Adipocyte (in vitro differentiated cells): ENCODE measurements around the gene ZNF574.
A peak's percentile ranks its signal among the peaks of the same experiment; 100 is the strongest.

Experiments used
- DNase-seq: peaks from one replicate; pipeline ENCODE4 v3.0.0-alpha.2; 2015; ENCODE audit warnings: low read depth
- H3K27me3 ChIP-seq: replicated peaks from 2 replicates; pipeline ENCODE4 v1.7.0; 2013; ENCODE audit warnings: mild to moderate bottlenecking, low read length, moderate library complexity; ENCODE audit not compliant: control insufficient read depth, insufficient read depth
- H3K36me3 ChIP-seq: 2 replicates; pipeline ENCODE4 v1.7.0; 2013; ENCODE audit warnings: low read length, mild to moderate bottlenecking, moderate library complexity; ENCODE audit not compliant: control insufficient read depth, insufficient read depth, severe bottlenecking
- H3K4me1 ChIP-seq: 2 replicates; pipeline ENCODE4 v1.7.0; 2013; ENCODE audit warnings: mild to moderate bottlenecking, low read length, moderate library complexity; ENCODE audit not compliant: control insufficient read depth, insufficient read depth
- H3K4me3 ChIP-seq: 2 replicates; pipeline ENCODE4 v1.7.0; 2013; ENCODE audit warnings: mild to moderate bottlenecking, low read length, moderate library complexity
- H3K9ac ChIP-seq: 2 replicates; pipeline ENCODE4 v1.7.0; 2013; ENCODE audit warnings: mild to moderate bottlenecking, low read length, moderate library complexity
- H3K9me3 ChIP-seq: 2 replicates; pipeline ENCODE4 v1.7.0; 2013; ENCODE audit warnings: mild to moderate bottlenecking, low read length, moderate library complexity; ENCODE audit not compliant: control insufficient read depth

Gene ZNF574

GRCh38 chr19:42042455-42043170 is 33.4 kb upstream of the ZNF574 start:
- no peak for DNase-seq
- no peak overlapping the region for H3K9ac ChIP-seq
- no peaks in the 10 kb centered on the region for H3K9me3 ChIP-seq
- no peaks in the 10 kb centered on the region for H3K36me3 ChIP-seq
- H3K27me3 ChIP-seq, result peaks cover 46% of the 10 kb centered on the region
- no peaks in the 10 kb centered on the region for H3K4me1 ChIP-seq
- no peak overlapping the region for H3K4me3 ChIP-seq

GRCh38 chr19:42045575-42045974 is 30.4 kb upstream of the ZNF574 start:
- Histone ChIP-seq H3K4me3 (no peak overlapping the region), H3K9me3 (no peaks in the 10 kb centered on the region)

GRCh38 chr19:42048992-42049391 is 27.0 kb upstream of the ZNF574 start:
- H3K9ac ChIP-seq, result no peak overlapping the region
- no peaks in the 10 kb centered on the region for H3K9me3 ChIP-seq
- H3K4me3 ChIP-seq, result peak overlapping the region; percentile 45
- H3K4me1 ChIP-seq, result no peaks in the 10 kb centered on the region
- peaks cover 39% of the 10 kb centered on the region for H3K27me3 ChIP-seq
- DNase-seq, result no peak
- H3K36me3 ChIP-seq, result no peaks in the 10 kb centered on the region

More at GRCh38 chr19:42045575-42045974, 30.4 kb upstream of the ZNF574 start:
- Histone ChIP-seq H3K36me3 (no peaks in the 10 kb centered on the region), H3K9ac (no peak overlapping the region), H3K4me1 (no peaks in the 10 kb centered on the region), H3K27me3 (peaks cover 46% of the 10 kb centered on the region)
- DNase-seq, result no peak

GRCh38 chr19:42051166-42052115 is 24.5 kb upstream of the ZNF574 start:
- DNase-seq, result no peak
- H3K9me3 ChIP-seq, result no peaks in the 10 kb centered on the region
- peaks cover 30% of the 10 kb centered on the region for H3K27me3 ChIP-seq
- H3K9ac ChIP-seq, result no peak overlapping the region
- H3K4me3 ChIP-seq, result no peak overlapping the region
- no peaks in the 10 kb centered on the region for H3K36me3 ChIP-seq
- no peaks in the 10 kb centered on the region for H3K4me1 ChIP-seq

GRCh38 chr19:42052241-42052863 is 23.6 kb upstream of the ZNF574 start:
- no peak for DNase-seq
- no peaks in the 10 kb centered on the region for H3K36me3 ChIP-seq
- H3K27me3 ChIP-seq, result peaks cover 34% of the 10 kb centered on the region
- H3K9me3 ChIP-seq, result no peaks in the 10 kb centered on the region
- H3K4me3 ChIP-seq, result no peak overlapping the region
- H3K9ac ChIP-seq, result no peak overlapping the region
- H3K4me1 ChIP-seq, result no peaks in the 10 kb centered on the region

- Histone ChIP-seq H3K9me3 (no peaks in the 10 kb centered on the region), H3K27me3 (peaks cover 37% of the 10 kb centered on the region)
- no peak for DNase-seq
Measured at GRCh38 chr19:42053037-42053935, 22.7 kb upstream of the ZNF574 start.

GRCh38 chr19:42054205-42054604 is 21.8 kb upstream of the ZNF574 start:
- H3K9me3 ChIP-seq, result no peaks in the 10 kb centered on the region
- H3K4me1 ChIP-seq, result no peaks in the 10 kb centered on the region
- no peak for DNase-seq
- H3K27me3 ChIP-seq, result peaks cover 42% of the 10 kb centered on the region
- H3K36me3 ChIP-seq, result no peaks in the 10 kb centered on the region
- no peak overlapping the region for H3K9ac ChIP-seq
- H3K4me3 ChIP-seq, result no peak overlapping the region

More at GRCh38 chr19:42053037-42053935, 22.7 kb upstream of the ZNF574 start:
- H3K4me3 ChIP-seq, result no peak overlapping the region
- no peaks in the 10 kb centered on the region for H3K4me1 ChIP-seq
- no peak overlapping the region for H3K9ac ChIP-seq
- no peaks in the 10 kb centered on the region for H3K36me3 ChIP-seq

- H3K9me3 ChIP-seq, result no peaks in the 10 kb centered on the region
- DNase-seq, result no peak
- peaks cover 54% of the 10 kb centered on the region for H3K27me3 ChIP-seq
- H3K4me1 ChIP-seq, result no peaks in the 10 kb centered on the region
- H3K9ac ChIP-seq, result no peak overlapping the region
- H3K36me3 ChIP-seq, result no peaks in the 10 kb centered on the region
- H3K4me3 ChIP-seq, result no peak overlapping the region
Measured at GRCh38 chr19:42057846-42058245, 18.1 kb upstream of the ZNF574 start.

- no peak overlapping the region for H3K9ac ChIP-seq
- no peaks in the 10 kb centered on the region for H3K9me3 ChIP-seq
- H3K36me3 ChIP-seq, result no peaks in the 10 kb centered on the region
- peaks cover 54% of the 10 kb centered on the region for H3K27me3 ChIP-seq
- no peaks in the 10 kb centered on the region for H3K4me1 ChIP-seq
- H3K4me3 ChIP-seq, result no peak overlapping the region
- DNase-seq, result no peak
Measured at GRCh38 chr19:42059196-42059595, 16.8 kb upstream of the ZNF574 start.

GRCh38 chr19:42060117-42060516 is 15.8 kb upstream of the ZNF574 start:
- no peak for DNase-seq

More at GRCh38 chr19:42060117-42060516, 15.8 kb upstream of the ZNF574 start:
- no peak overlapping the region for H3K9ac ChIP-seq
- H3K4me3 ChIP-seq, result no peak overlapping the region
- H3K4me1 ChIP-seq, result no peaks in the 10 kb centered on the region
- no peaks in the 10 kb centered on the region for H3K9me3 ChIP-seq
- peaks cover 56% of the 10 kb centered on the region for H3K27me3 ChIP-seq
- H3K36me3 ChIP-seq, result no peaks in the 10 kb centered on the region
